ENCODE measurements around the gene CD99.

CD99 gene

GRCh38 chrX:2700405-2701320 lies 9.6 kb downstream of the CD99 start:
- H3K36me3 Mint-ChIP-seq (ENCODE audit: low read depth) = peaks cover 53% of the 10 kb centered on the region
- DNase-seq (no peak), ATAC-seq (no peak)
- peak overlapping the region; percentile 30 for H3K27ac Mint-ChIP-seq
- no peaks in the 10 kb centered on the region for H3K27me3 Mint-ChIP-seq
- peaks cover 98% of the 10 kb centered on the region for H3K4me1 Mint-ChIP-seq
- H3K4me3 Mint-ChIP-seq = peak overlapping the region; percentile 12
- peaks cover 6% of the 10 kb centered on the region for H3K9me3 Mint-ChIP-seq

GRCh38 chrX:2701600-2701999 lies 10.5 kb downstream of the CD99 start:
- DNase-seq (no peak), ATAC-seq (no peak)
- H3K27ac Mint-ChIP-seq = peak overlapping the region; percentile 70
- H3K36me3 Mint-ChIP-seq (ENCODE audit: low read depth) = peaks cover 44% of the 10 kb centered on the region
- H3K4me3 Mint-ChIP-seq = no peak overlapping the region
- H3K4me1 Mint-ChIP-seq = peaks cover 95% of the 10 kb centered on the region
- no peaks in the 10 kb centered on the region for H3K27me3 Mint-ChIP-seq
- H3K9me3 Mint-ChIP-seq = peaks cover 6% of the 10 kb centered on the region

GRCh38 chrX:2703991-2704369 lies 12.9 kb downstream of the CD99 start:
- H3K4me3 Mint-ChIP-seq = peak overlapping the region; percentile 65
- peaks cover 6% of the 10 kb centered on the region for H3K9me3 Mint-ChIP-seq
- peak overlapping the region; percentile 70 for H3K27ac Mint-ChIP-seq
- H3K4me1 Mint-ChIP-seq = peaks cover 94% of the 10 kb centered on the region
- DNase-seq = no peak
- ATAC-seq = no peak
- no peaks in the 10 kb centered on the region for H3K27me3 Mint-ChIP-seq
- H3K36me3 Mint-ChIP-seq (ENCODE audit: low read depth) = peaks cover 40% of the 10 kb centered on the region

GRCh38 chrX:2705046-2705832 lies 14.1 kb downstream of the CD99 start:
- no peaks in the 10 kb centered on the region for H3K27me3 Mint-ChIP-seq
- H3K9me3 Mint-ChIP-seq = peaks cover 6% of the 10 kb centered on the region
- peaks cover 33% of the 10 kb centered on the region for H3K36me3 Mint-ChIP-seq (ENCODE audit: low read depth)
- DNase-seq (no peak), ATAC-seq (no peak)
- H3K4me1 Mint-ChIP-seq = peaks cover 96% of the 10 kb centered on the region
- peak overlapping the region; percentile 70 for H3K27ac Mint-ChIP-seq
- H3K4me3 Mint-ChIP-seq = peak overlapping the region; percentile 14

GRCh38 chrX:2707334-2707760 lies 16.3 kb downstream of the CD99 start:
- Mint-ChIP-seq H3K27ac (peak overlapping the region; percentile 87), H3K9me3 (no peaks in the 10 kb centered on the region), H3K4me3 (peak overlapping the region; percentile 64), H3K27me3 (no peaks in the 10 kb centered on the region), H3K36me3 (ENCODE audit: low read depth) (peaks cover 31% of the 10 kb centered on the region), H3K4me1 (peaks cover 92% of the 10 kb centered on the region)
- peak; percentile 65 for DNase-seq
- ATAC-seq = peak; percentile 71

GRCh38 chrX:2708021-2708420 lies 16.9 kb downstream of the CD99 start:
- no peaks in the 10 kb centered on the region for H3K27me3 Mint-ChIP-seq
- peaks cover 85% of the 10 kb centered on the region for H3K4me1 Mint-ChIP-seq
- DNase-seq (no peak), ATAC-seq (peak; percentile 15)
- peak overlapping the region; percentile 87 for H3K27ac Mint-ChIP-seq
- H3K36me3 Mint-ChIP-seq (ENCODE audit: low read depth) = peaks cover 30% of the 10 kb centered on the region
- no peaks in the 10 kb centered on the region for H3K9me3 Mint-ChIP-seq
- peak overlapping the region; percentile 64 for H3K4me3 Mint-ChIP-seq

DNA sequence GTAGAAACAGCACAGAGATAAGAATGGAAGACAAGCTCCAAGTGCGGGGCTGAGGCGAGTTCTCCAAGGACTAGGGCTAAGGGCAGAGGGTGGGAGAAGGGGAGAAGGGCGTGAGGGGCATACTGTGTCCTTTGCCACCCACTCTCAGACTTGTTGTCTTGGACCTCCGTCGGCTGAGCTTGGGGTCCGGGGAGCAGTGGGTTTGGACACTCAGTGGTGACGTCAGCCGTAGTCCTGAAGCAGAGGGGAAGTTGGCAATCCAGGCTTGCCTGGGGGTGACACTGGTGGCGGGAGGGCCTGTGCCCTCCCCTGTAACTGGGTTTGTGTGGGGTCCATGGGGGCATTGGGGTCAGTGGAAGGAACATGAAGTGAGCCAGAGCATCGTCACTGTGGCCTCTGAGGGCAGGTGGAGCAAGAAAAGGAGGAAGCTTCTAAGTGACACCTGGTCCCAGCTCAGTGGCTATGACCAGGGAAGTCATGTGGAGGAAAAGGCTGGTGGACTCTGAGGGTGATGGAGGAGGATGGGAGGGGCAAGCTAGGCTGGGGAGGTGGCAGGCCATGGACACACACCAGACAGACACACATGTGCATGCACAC lies 17.6 kb downstream of the CD99 start:
- DNase-seq (no peak), ATAC-seq (no peak)
- Mint-ChIP-seq H3K4me3 (peak overlapping the region; percentile 64), H3K27me3 (no peaks in the 10 kb centered on the region), H3K27ac (peak overlapping the region; percentile 87), H3K4me1 (peaks cover 79% of the 10 kb centered on the region), H3K9me3 (no peaks in the 10 kb centered on the region), H3K36me3 (ENCODE audit: low read depth) (peaks cover 29% of the 10 kb centered on the region)

DNA sequence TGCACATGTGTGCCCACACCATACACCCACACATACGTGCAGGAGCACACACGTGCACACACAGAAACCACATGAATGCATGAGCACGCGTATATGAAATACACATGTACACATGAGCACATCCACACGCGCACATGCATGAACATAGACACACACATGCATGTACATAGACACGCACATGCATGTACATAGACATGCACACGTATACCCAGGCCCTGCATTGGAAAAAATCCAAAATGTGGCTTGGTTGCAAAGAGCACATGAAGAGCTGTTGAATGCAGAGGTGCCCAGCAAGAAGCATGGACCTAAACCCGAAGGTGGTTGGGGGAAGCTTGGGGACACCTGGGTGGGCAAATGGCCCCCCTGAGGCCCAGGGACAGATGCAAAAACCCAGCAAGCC lies 18.5 kb downstream of the CD99 start:
- peak overlapping the region; percentile 72 for H3K4me3 Mint-ChIP-seq
- no peaks in the 10 kb centered on the region for H3K9me3 Mint-ChIP-seq
- peak overlapping the region; percentile 99 for H3K27ac Mint-ChIP-seq
- H3K27me3 Mint-ChIP-seq = no peaks in the 10 kb centered on the region
- H3K36me3 Mint-ChIP-seq (ENCODE audit: low read depth) = peaks cover 37% of the 10 kb centered on the region
- ATAC-seq = no peak
- peaks cover 74% of the 10 kb centered on the region for H3K4me1 Mint-ChIP-seq
- no peak for DNase-seq

GRCh38 chrX:2710041-2710840 lies 19.1 kb downstream of the CD99 start:
- H3K9me3 Mint-ChIP-seq = no peaks in the 10 kb centered on the region
- DNase-seq (peak; percentile 49), ATAC-seq (peak; percentile 62)
- no peaks in the 10 kb centered on the region for H3K27me3 Mint-ChIP-seq
- H3K36me3 Mint-ChIP-seq (ENCODE audit: low read depth) = peaks cover 42% of the 10 kb centered on the region
- peak overlapping the region; percentile 72 for H3K4me3 Mint-ChIP-seq
- peaks cover 74% of the 10 kb centered on the region for H3K4me1 Mint-ChIP-seq
- H3K27ac Mint-ChIP-seq = peak overlapping the region; percentile 99

DNA sequence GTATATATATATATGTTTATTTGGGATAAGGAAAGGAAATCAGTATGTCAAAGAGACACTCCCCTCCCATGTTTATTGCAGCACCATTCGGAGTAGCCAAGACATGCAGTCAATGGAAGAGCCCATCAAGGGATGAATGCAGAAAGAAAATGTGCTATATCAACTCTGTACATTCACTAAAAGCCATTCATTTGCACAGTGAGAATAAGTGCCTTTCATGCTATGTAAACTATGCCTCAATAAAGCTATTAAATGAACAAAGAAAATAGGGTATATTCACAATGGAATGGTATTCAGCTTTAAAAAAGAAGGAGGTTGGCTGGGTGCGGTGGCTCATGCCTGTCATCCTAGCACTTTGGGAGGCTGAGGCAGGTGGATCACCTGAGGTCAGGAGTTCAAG lies 20.3 kb downstream of the CD99 start:
- no peaks in the 10 kb centered on the region for H3K9me3 Mint-ChIP-seq
- H3K4me3 Mint-ChIP-seq = no peak overlapping the region
- peak overlapping the region; percentile 51 for H3K27ac Mint-ChIP-seq
- H3K4me1 Mint-ChIP-seq = peaks cover 74% of the 10 kb centered on the region
- ATAC-seq (no peak), DNase-seq (no peak)
- H3K36me3 Mint-ChIP-seq (ENCODE audit: low read depth) = peaks cover 48% of the 10 kb centered on the region
- H3K27me3 Mint-ChIP-seq = no peaks in the 10 kb centered on the region

DNA sequence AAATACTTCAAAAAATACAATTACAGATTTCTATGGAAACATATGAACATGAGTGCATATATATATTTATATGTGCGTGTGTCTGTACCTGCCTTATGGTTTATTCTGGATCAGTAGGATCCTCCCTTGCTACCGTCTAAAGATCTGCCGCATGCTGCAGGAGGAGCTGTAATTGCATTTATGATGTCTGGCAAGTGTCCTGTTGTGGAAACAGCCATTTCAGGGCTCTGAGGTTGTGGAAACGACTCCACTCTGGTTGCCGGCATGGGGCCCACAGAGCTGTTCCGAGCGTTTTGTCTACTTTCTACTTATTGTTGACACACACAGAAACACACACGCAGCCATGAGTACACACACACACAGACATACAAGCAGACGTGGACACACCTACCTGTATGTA lies 21.3 kb downstream of the CD99 start:
- Mint-ChIP-seq H3K9me3 (no peaks in the 10 kb centered on the region), H3K27me3 (no peaks in the 10 kb centered on the region), H3K36me3 (ENCODE audit: low read depth) (peaks cover 56% of the 10 kb centered on the region), H3K4me3 (no peak overlapping the region), H3K4me1 (peaks cover 75% of the 10 kb centered on the region), H3K27ac (no peak overlapping the region)
- no peak for DNase-seq
- no peak for ATAC-seq

- DNase-seq = no peak
- ATAC-seq = no peak
- Mint-ChIP-seq H3K36me3 (ENCODE audit: low read depth) (peaks cover 58% of the 10 kb centered on the region), H3K4me3 (no peak overlapping the region), H3K27ac (peak overlapping the region; percentile 53), H3K4me1 (peaks cover 75% of the 10 kb centered on the region), H3K9me3 (no peaks in the 10 kb centered on the region), H3K27me3 (no peaks in the 10 kb centered on the region)
Measured at GRCh38 chrX:2712890-2713840, 22.1 kb downstream of the CD99 start.

- no peaks in the 10 kb centered on the region for H3K27me3 Mint-ChIP-seq
- peak overlapping the region; percentile 67 for H3K27ac Mint-ChIP-seq
- no peaks in the 10 kb centered on the region for H3K9me3 Mint-ChIP-seq
- peaks cover 67% of the 10 kb centered on the region for H3K4me1 Mint-ChIP-seq
- H3K36me3 Mint-ChIP-seq (ENCODE audit: low read depth) = peaks cover 60% of the 10 kb centered on the region
- ATAC-seq (no peak), DNase-seq (peak; percentile 50)
- no peak overlapping the region for H3K4me3 Mint-ChIP-seq
Measured at GRCh38 chrX:2714551-2714950, 23.5 kb downstream of the CD99 start.

Data from activated naive CD8-positive, alpha-beta T cell treated with anti-CD3 and anti-CD28 coated beads, Interleukin-2, amount 50 U/mL, for 24 hours (primary cell).